HepG2 (cell line): Measurements from ENCODE around the gene SLC9A4. TPM values are rescaled to one million over a fixed set of nuclear protein-coding genes. Genes with fewer than 3 reads are reported as not detected.
A peak's percentile ranks its signal among the peaks of the same experiment; 100 is the strongest.

Experiments
- ATAC-seq: fragments of 200-7000 bp; cut with Tn5 transposase; 3 replicates; pipeline ENCODE4 v1.9.1; 2020; ENCODE audit warnings: mild to moderate bottlenecking, moderate library complexity
- BruUV-seq: library from RNA; stranded (reverse); fragments of 400-500 nt; replicated peaks from 2 replicates; lab custom pipeline; 2021; lab: Mats Ljungman, UMichigan
- CTCF ChIA-PET: fragments of 300-600 bp; formaldehyde crosslinking; extraction: SDS; loops from one replicate; lab custom pipeline; 2021; ENCODE audit warnings: low total read pairs, inconsistent platforms, low intra/inter-chr PET ratio; lab: Yijun Ruan, JAX
- POLR2A ChIA-PET: fragments of 350-600 bp; sonication (Branson Sonifier 250); formaldehyde crosslinking; loops from one replicate; lab custom pipeline; 2020; ENCODE audit warnings: antibody characterized with exemption, inconsistent platforms; lab: Yijun Ruan, JAX
- DNase-seq: peaks from one replicate; pipeline ENCODE4 v3.0.0-alpha.2; 2015; ENCODE audit warnings: low spot score
- FAIRE-seq: peaks from 3 replicates; lab custom pipeline; 2011; peaks lifted over from hg19 to GRCh38; lab: Jason Lieb, UNC
- H2AFZ ChIP-seq: one replicate; pipeline ENCODE4 v1.6.1; 2011; ENCODE audit warnings: low read length, inconsistent platforms
- H3K27ac ChIP-seq: fragments of 300-600 bp; 3 replicates; pipeline ENCODE4 v1.8.0; 2011; ENCODE audit warnings: mixed run types, mild to moderate bottlenecking, mixed read lengths, low read length, inconsistent platforms; ENCODE audit not compliant: insufficient read depth; ENCODE audit errors: extremely low read length
- H3K27me3 ChIP-seq, 2 experiments: fragments of 200-600 bp in 1 of 2; 2 replicates in 1 of 2; 3 replicates in 1 of 2; pipeline versions ENCODE4 v1.6.0 to v1.8.0; 2011; ENCODE audit warnings: low read length in 2 of 2, mild to moderate bottlenecking in 2 of 2, moderate library complexity in 2 of 2, inconsistent platforms in 1 of 2; ENCODE audit not compliant: insufficient read depth in 2 of 2, control insufficient read depth in 1 of 2
- H3K36me3 ChIP-seq, 2 experiments: fragments of 200-600 bp in 1 of 2; replicated peaks in 1 of 2; 2 replicates in 1 of 2; 3 replicates in 1 of 2; pipeline versions ENCODE4 v1.5.1 to v1.8.0; 2011; ENCODE audit warnings: low read length in 2 of 2, inconsistent platforms in 1 of 2; ENCODE audit not compliant: insufficient read depth in 2 of 2, control insufficient read depth in 1 of 2
- H3K4me1 ChIP-seq: 2 replicates; pipeline ENCODE4 v1.5.1; 2012; ENCODE audit warnings: low read length, inconsistent platforms; ENCODE audit not compliant: insufficient read depth
- H3K4me2 ChIP-seq: 2 replicates; pipeline ENCODE4 v1.6.0; 2011; ENCODE audit warnings: low read depth, low read length, inconsistent platforms
- H3K4me3 ChIP-seq, 3 experiments: fragments of 200-600 bp in 1 of 3; sonication (generic), shearing (Covaris generic) in 1 of 3; replicated peaks in 1 of 3; 2 replicates each; pipeline ENCODE4 v1.5.1; 2011 to 2016; ENCODE audit warnings: low read length in 3 of 3, inconsistent platforms in 2 of 3, low read depth in 2 of 3, mild to moderate bottlenecking in 2 of 3, control low read depth in 1 of 3, mixed read lengths in 1 of 3; ENCODE audit not compliant: insufficient read depth in 1 of 3
- H3K79me2 ChIP-seq: one replicate; pipeline ENCODE4 v1.6.1; 2011; ENCODE audit warnings: low read length, inconsistent platforms; ENCODE audit not compliant: insufficient read depth
- H3K9ac ChIP-seq: 2 replicates; pipeline ENCODE4 v1.6.0; 2011; ENCODE audit warnings: mild to moderate bottlenecking, low read depth, low read length, inconsistent platforms; ENCODE audit not compliant: insufficient read depth
- H3K9me3 ChIP-seq: 2 replicates; pipeline ENCODE4 v1.5.1; 2012; ENCODE audit warnings: mild to moderate bottlenecking, low read length
- H4K20me1 ChIP-seq: 2 replicates; pipeline ENCODE4 v1.6.0; 2011; ENCODE audit warnings: inconsistent platforms, mild to moderate bottlenecking, low read length, moderate library complexity; ENCODE audit not compliant: insufficient read depth
- CREB1 ChIP-seq, 2 experiments: fragments of 450-650 bp in 1 of 2; IDR thresholded peaks; 2 replicates each; pipeline ENCODE4 v1.6.1; 2016 to 2017; ENCODE audit warnings: control low read depth in 1 of 2, mild to moderate bottlenecking in 1 of 2, missing compliant biosample characterization in 1 of 2, missing genetic modification characterization in 1 of 2
- HCFC1 ChIP-seq: fragments of 150-350 bp; IDR thresholded peaks from 2 replicates; pipeline ENCODE4 v1.6.1; 2014; ENCODE audit warnings: low read depth, low read length
- PCBP2 ChIP-seq: fragments of 200-400 bp; formaldehyde crosslinking; optimal IDR thresholded peaks from 2 replicates; pipeline ENCODE3; 2018; ENCODE audit warnings: low read length, low read depth; ENCODE audit not compliant: poor library complexity, severe bottlenecking
- SMAD3 ChIP-seq: sonication (generic); formaldehyde crosslinking; IDR thresholded peaks from 2 replicates; pipeline ENCODE4 v1.4.0; 2020; ENCODE audit warnings: missing genetic modification reagents
- SOX5 ChIP-seq: IDR thresholded peaks from 2 replicates; pipeline ENCODE4 v1.6.1; 2016; ENCODE audit warnings: borderline replicate concordance
- ZSCAN22 ChIP-seq: sonication (generic); formaldehyde crosslinking; IDR thresholded peaks from 2 replicates; pipeline ENCODE4 v1.4.0; 2020; ENCODE audit warnings: mild to moderate bottlenecking, missing genetic modification reagents
- WGBS: methylation state at CpG from one replicate; pipeline ENCODE4 v1.1.6; 2017; ENCODE audit warnings: low lambda C conversion rate; 5-methylcytosine and 5-hydroxymethylcytosine counted together
- in situ Hi-C: cut with HindIII; loops from 2 replicates; pipeline ENCODE4 v1.10.0; 2017; ENCODE audit warnings: low pct_unique_long_range_greater_than_20kb; ENCODE audit not compliant: extremely low pct_ligation_motif_present
- intact Hi-C: fragments of 100-400 bp; cut with micrococcal nuclease; formaldehyde crosslinking; loops from one replicate; pipeline ENCODE4 v1.10.0; 2022; ENCODE audit not compliant: unreplicated experiment
- polyA plus RNA-seq, 8 experiments: library from polyadenylated mRNA; depleted of rRNA in 3 of 8; stranded (reverse) in 7 of 8; unstranded in 1 of 8; fragments of >200 nt; fragmentation: Illumina TruSeq in 4 of 8; extraction: Trizol in 4 of 8; gene quantifications; 2 replicates each; pipeline versions ENCODE4 v1.2.1 to v1.2.3, GENCODE V29; 2011 to 2016; ENCODE audit warnings: low read depth in 4 of 8, missing spikeins in 1 of 8, mixed read lengths in 1 of 8; ENCODE audit not compliant: insufficient read depth in 1 of 8
- total RNA-seq, 5 experiments: library from RNA; depleted of rRNA; stranded (reverse); fragments of >200 nt; fragmentation: Illumina TruSeq; extraction: Trizol; gene quantifications; 2 replicates each; pipeline ENCODE4 v1.2.3, GENCODE V29; 2016; ENCODE audit warnings: low read depth in 1 of 5
- TF ChIP-seq, protein P1 (sequence below): sonication (generic); formaldehyde crosslinking; IDR thresholded peaks from 2 replicates; pipeline ENCODE4 v1.4.0; 2020; ENCODE audit warnings: mild to moderate bottlenecking, low read depth, missing genetic modification reagents
- TF ChIP-seq, protein P2 (sequence below): sonication (generic); formaldehyde crosslinking; IDR thresholded peaks from 2 replicates; pipeline ENCODE4 v1.4.0; 2020; ENCODE audit warnings: mild to moderate bottlenecking, missing genetic modification reagents
- TF ChIP-seq, protein P3 (sequence below): sonication (generic); formaldehyde crosslinking; IDR thresholded peaks from 2 replicates; pipeline ENCODE4 v1.8.1; 2023; ENCODE audit warnings: mild to moderate bottlenecking, moderate library complexity, missing genetic modification reagents

SLC9A4 gene
- total and polyA plus RNA-seq, 2 of the 13 experiments (the other 11 are each of a cell fraction or from before 2014, with no cell fraction given): not detected

DNA sequence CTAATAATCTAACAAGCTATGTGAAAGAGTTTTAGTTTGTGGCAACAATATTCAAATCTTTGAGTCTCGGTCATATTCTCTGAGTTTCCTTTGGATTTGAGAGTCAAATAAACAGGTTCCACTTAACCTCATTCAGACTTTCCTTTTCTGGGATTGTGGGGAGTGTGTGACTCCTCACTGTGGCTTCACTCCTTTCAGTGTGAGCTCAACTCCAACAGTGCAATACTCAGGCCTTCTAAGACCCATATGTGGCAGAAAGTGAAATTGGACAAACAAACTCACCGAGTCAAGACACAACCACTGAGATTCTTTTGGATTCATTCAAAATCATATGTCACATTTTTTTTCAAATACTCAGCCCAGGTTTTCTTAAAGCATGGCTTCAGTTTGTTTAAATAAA, 25.4 kb downstream of the SLC9A4 start:
- intact Hi-C loops: no loop called here
- no peak overlapping the region for H3K27ac ChIP-seq
- no peak overlapping the region for H3K9ac ChIP-seq
- no peaks in the 10 kb centered on the region for H3K36me3 ChIP-seq
- no peaks in the 10 kb centered on the region for H3K4me1 ChIP-seq
- peaks cover 0 to 8% of the 10 kb centered on the region in 2 experiments; a peak in 2 of 5 replicates for H3K27me3 ChIP-seq
- H4K20me1 ChIP-seq: no peaks in the 10 kb centered on the region
- no TSS peak for BruUV-seq
- POLR2A ChIA-PET: no interaction called here
- DNase-seq (no peak), ATAC-seq (no peak), FAIRE-seq (no peak)
- no peaks in the 10 kb centered on the region for H3K79me2 ChIP-seq
- CTCF ChIA-PET: no interaction called here
- no peaks in the 10 kb centered on the region for H3K9me3 ChIP-seq
- TF ChIP-seq CREB1 (IDR thresholded peaks at IDR 0.05): 0 out of 2 replicates have a peak, but pooled peaks have one; percentile 36
- TF ChIP-seq CREB1 (CRISPR knock-in tag; IDR thresholded peaks at IDR 0.05): no peak
- TF ChIP-seq, protein P1, sequence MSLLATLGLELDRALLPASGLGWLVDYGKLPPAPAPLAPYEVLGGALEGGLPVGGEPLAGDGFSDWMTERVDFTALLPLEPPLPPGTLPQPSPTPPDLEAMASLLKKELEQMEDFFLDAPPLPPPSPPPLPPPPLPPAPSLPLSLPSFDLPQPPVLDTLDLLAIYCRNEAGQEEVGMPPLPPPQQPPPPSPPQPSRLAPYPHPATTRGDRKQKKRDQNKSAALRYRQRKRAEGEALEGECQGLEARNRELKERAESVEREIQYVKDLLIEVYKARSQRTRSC: no peak
- no peak for TF ChIP-seq SMAD3 (CRISPR knock-in tag)
- no peak overlapping the region for H3K4me3 ChIP-seq
- in situ Hi-C loops: no loop called here
- WGBS: 0% methylated on average over 2 of the region's 2 CpGs
- H2AFZ ChIP-seq: no peak overlapping the region
- H3K4me2 ChIP-seq: no peak overlapping the region

DNA sequence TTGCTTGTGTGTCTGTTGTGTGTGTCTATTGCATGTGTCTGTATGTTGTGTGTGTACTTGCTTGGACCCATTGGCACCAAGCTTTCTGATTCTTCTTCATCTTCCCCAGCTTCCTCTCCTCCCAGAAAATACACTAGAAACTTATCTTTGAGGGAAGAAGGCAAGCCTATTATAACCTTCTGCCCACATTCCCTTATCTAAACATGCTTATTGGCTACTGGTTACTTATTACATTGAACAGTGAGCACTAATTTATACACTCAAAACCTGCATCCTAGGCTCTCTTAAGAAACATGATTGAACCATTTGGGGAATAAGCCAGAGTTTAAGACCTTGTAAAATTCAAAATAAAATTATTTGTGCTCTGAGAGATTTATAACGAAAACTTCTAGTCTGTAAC, 26.5 kb downstream of the SLC9A4 start:
- no peak overlapping the region for H3K4me2 ChIP-seq
- DNase-seq: no peak
- H3K36me3 ChIP-seq: no peaks in the 10 kb centered on the region
- H3K9ac ChIP-seq: no peak overlapping the region
- no peaks in the 10 kb centered on the region for H4K20me1 ChIP-seq
- no TSS peak for BruUV-seq
- H3K4me1 ChIP-seq: no peaks in the 10 kb centered on the region
- no peak for FAIRE-seq
- no peak for ATAC-seq
- in situ Hi-C loops (no loop called here), intact Hi-C loops (no loop called here)
- 2% methylated on average over 1 of the region's 1 CpG for WGBS
- CTCF ChIA-PET: no interaction called here
- no peak overlapping the region for H2AFZ ChIP-seq
- POLR2A ChIA-PET: no interaction called here
- no peaks in the 10 kb centered on the region for H3K79me2 ChIP-seq
- no peaks in the 10 kb centered on the region for H3K9me3 ChIP-seq
- H3K27me3 ChIP-seq: peaks cover 0 to 8% of the 10 kb centered on the region in 2 experiments; a peak in 2 of 5 replicates
- no peak overlapping the region for H3K27ac ChIP-seq
- no peak overlapping the region for H3K4me3 ChIP-seq
- TF ChIP-seq, protein P2, sequence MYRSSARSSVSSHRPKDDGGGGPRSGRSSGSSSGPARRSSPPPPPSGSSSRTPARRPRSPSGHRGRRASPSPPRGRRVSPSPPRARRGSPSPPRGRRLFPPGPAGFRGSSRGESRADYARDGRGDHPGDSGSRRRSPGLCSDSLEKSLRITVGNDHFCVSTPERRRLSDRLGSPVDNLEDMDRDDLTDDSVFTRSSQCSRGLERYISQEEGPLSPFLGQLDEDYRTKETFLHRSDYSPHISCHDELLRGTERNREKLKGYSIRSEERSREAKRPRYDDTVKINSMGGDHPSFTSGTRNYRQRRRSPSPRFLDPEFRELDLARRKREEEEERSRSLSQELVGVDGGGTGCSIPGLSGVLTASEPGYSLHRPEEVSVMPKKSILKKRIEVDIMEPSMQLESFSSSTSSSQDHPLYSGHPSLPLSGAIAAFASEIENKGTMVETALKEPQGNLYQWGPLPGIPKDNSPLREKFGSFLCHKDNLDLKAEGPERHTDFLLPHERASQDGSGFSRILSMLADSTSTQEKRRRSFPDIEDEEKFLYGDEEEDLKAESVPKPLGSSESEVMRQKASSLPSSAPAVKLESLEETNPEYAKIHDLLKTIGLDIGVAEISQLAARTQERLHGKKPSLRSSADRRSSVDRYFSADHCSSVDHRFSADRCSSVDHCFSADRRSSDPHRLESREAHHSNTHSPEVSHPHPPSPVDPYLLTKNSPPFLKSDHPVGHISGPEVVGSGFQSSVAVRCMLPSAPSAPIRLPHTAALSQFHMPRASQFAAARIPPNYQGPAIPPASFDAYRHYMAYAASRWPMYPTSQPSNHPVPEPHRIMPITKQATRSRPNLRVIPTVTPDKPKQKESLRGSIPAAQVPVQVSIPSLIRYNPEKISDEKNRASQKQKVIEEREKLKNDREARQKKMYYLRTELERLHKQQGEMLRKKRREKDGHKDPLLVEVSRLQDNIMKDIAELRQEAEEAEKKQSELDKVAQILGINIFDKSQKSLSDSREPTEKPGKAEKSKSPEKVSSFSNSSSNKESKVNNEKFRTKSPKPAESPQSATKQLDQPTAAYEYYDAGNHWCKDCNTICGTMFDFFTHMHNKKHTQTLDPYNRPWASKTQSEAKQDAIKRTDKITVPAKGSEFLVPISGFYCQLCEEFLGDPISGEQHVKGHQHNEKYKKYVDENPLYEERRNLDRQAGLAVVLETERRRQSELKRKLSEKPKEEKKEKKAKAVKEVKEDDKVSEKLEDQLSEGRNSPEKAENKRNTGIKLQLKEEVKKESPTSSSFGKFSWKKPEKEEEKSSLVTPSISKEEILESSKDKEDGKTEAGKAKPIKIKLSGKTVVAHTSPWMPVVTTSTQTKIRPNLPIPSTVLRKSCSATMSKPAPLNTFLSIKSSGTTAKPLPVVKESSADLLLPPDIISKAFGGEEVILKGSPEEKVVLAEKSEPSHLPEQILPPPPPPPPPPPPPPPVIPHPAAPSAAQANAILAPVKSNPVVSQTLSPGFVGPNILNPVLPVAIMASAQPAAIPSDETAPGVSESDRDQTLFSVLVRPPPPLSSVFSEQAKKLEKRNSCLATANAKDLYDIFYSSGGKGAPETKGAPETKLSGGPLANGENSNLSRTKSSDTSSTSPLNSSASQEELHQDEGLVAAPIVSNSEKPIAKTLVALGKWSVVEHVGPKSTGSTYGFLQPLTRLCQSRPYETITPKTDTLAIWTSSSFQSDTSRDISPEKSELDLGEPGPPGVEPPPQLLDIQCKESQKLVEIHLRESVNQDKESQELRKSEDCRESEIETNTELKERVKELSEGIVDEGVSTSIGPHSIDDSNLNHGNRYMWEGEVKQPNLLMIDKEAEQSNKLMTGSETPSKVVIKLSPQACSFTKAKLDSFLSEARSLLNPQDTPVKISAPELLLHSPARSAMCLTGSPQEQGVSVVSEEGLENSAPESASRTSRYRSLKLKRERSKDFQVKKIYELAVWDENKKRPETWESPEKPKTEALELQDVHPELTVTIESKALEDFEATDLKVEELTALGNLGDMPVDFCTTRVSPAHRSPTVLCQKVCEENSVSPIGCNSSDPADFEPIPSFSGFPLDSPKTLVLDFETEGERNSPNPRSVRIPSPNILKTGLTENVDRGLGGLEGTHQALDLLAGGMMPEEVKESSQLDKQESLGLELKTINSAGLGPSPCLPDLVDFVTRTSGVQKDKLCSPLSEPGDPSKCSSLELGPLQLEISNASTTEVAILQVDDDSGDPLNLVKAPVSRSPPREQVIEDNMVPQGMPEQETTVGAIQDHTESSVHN (CRISPR knock-in tag): no peak
- TF ChIP-seq ZSCAN22 (CRISPR knock-in tag) (no peak), HCFC1 (no peak), PCBP2 (no peak), SOX5 (no peak)
- TF ChIP-seq, protein P3, sequence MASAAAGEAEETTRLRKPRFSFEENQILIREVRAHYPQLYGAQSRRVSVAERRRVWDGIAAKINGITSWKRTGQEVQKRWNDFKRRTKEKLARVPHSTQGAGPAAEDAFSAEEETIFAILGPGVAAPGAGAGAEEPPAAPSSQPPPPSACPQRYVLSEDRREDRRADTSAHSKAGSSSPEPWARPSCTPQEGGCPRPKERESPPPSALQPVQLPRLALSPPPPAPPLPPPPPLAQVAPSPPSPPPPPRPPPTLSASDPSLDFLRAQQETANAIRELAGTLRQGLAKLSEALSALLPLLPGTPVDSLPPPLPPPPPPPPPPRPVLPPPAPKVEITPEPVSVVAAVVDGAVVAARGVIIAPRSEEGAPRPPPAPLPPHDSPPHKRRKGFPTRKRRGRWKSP (CRISPR knock-in tag): no peak
